PC-9 (cell line): ENCODE results near the gene PIRT. TPM values are rescaled to one million over a fixed set of nuclear protein-coding genes. Genes with fewer than 3 reads are reported as not detected.

Source experiments
- BruUV-seq: library from RNA; stranded (reverse); fragments of 400-500 nt; replicated peaks from 2 replicates; lab custom pipeline; 2021; lab: Mats Ljungman, UMichigan
- CTCF ChIA-PET: fragments of 300-600 bp; sonication (Branson Sonifier 250); formaldehyde crosslinking; loops from one replicate; lab custom pipeline; 2022; ENCODE audit warnings: antibody characterized with exemption; lab: Charles Lee
- POLR2A ChIA-PET: fragments of 300-600 bp; sonication (Branson Sonifier 250); formaldehyde crosslinking; loops from one replicate; lab custom pipeline; 2022; ENCODE audit warnings: antibody characterized with exemption; ENCODE audit not compliant: unreplicated experiment; lab: Charles Lee
- DNase-seq, 2 experiments: peaks; one replicate each; pipeline versions ENCODE4 v3.0.0 to v3.0.0-alpha.2; 2015 to 2022; ENCODE audit warnings: mixed read lengths in 1 of 2
- H2AFZ ChIP-seq: fragments of 200-600 bp; sonication (generic); 2 replicates; pipeline ENCODE4 v1.8.1; 2017; ENCODE audit warnings: antibody characterized with exemption
- H3F3A ChIP-seq: fragments of 200-600 bp; sonication (generic); 2 replicates; pipeline ENCODE4 v1.8.1; 2017; ENCODE audit warnings: antibody characterized with exemption, mild to moderate bottlenecking, low read depth; ENCODE audit not compliant: insufficient read depth
- H3K27ac ChIP-seq: fragments of 200-600 bp; sonication (generic); 2 replicates; pipeline ENCODE4 v1.6.1; 2016; ENCODE audit warnings: mixed run types
- H3K27me3 ChIP-seq: fragments of 200-600 bp; sonication (generic); 2 replicates; pipeline ENCODE4 v1.6.1; 2016; ENCODE audit warnings: low read depth, mixed run types; ENCODE audit not compliant: insufficient read depth
- H3K36me3 ChIP-seq: fragments of 200-600 bp; sonication (generic); 2 replicates; pipeline ENCODE4 v1.6.1; 2016; ENCODE audit warnings: low read depth, mixed run types
- H3K4me1 ChIP-seq: fragments of 200-600 bp; sonication (generic); replicated peaks from 2 replicates; pipeline ENCODE4 v1.6.1; 2016; ENCODE audit warnings: mixed run types; ENCODE audit not compliant: insufficient read depth
- H3K4me2 ChIP-seq: fragments of 200-600 bp; sonication (generic); 2 replicates; pipeline ENCODE4 v1.6.1; 2017; ENCODE audit warnings: mixed run types
- H3K4me3 ChIP-seq: fragments of 200-600 bp; sonication (generic); 2 replicates; pipeline ENCODE4 v1.6.1; 2016; ENCODE audit warnings: mixed run types
- H3K79me2 ChIP-seq: fragments of 200-600 bp; sonication (generic); 2 replicates; pipeline ENCODE4 v1.6.1; 2017; ENCODE audit warnings: low read depth, mixed run types
- H3K9me2 ChIP-seq: fragments of 200-600 bp; sonication (generic); 2 replicates; pipeline ENCODE4 v1.8.1; 2017; ENCODE audit warnings: mild to moderate bottlenecking; ENCODE audit not compliant: insufficient read depth
- H3K9me3 ChIP-seq: fragments of 200-600 bp; sonication (generic); 2 replicates; pipeline ENCODE4 v1.8.1; 2016; ENCODE audit warnings: low read depth; ENCODE audit not compliant: insufficient read depth
- H4K20me1 ChIP-seq: fragments of 200-600 bp; sonication (generic); 2 replicates; pipeline ENCODE4 v1.8.1; 2017; ENCODE audit not compliant: insufficient read depth
- EZH2 ChIP-seq: fragments of 200-600 bp; sonication (generic); IDR thresholded peaks from 2 replicates; pipeline ENCODE4 v1.8.0; 2017; ENCODE audit warnings: antibody characterized with exemption, low read depth
- intact Hi-C: fragments of 100-400 bp; cut with micrococcal nuclease; formaldehyde crosslinking; loops from one replicate; pipeline ENCODE4 v1.10.0; 2022; ENCODE audit not compliant: unreplicated experiment
- total RNA-seq: library from RNA; stranded (reverse); gene quantifications from 2 replicates; pipeline ENCODE4 v1.2.3, GENCODE V29; 2021
- TF ChIP-seq, protein P1 (sequence below): fragments of 200-600 bp; sonication (generic); conservative IDR thresholded peaks from 2 replicates; pipeline ENCODE4 v1.6.1; 2017; ENCODE audit warnings: mixed run types, antibody characterized with exemption, mild to moderate bottlenecking, moderate library complexity

PIRT gene
- total RNA-seq, 1 experiment from 2014 or later: not detected

DNA sequence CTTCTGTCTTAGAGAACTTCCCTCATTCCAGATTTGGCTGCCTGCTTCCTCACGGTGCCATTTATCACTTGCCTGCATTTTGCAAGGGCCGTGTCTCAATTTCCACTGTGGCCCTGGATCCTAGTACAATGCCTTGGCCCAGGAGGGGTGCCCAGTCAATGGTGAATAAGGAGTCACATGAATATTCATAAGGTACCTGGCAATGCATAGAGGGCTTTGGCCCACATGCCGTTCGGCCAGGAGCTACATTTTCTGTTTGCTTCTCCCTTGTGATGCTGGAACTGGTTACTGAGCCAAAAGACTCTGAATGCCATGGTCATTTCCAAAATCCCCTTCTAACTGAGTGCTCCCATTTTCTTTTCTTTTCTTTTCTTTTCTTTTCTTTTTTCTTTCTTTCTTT, 4.8 kb upstream of the PIRT start:
- H3K9me3 ChIP-seq: no peaks in the 10 kb centered on the region
- no peaks in the 10 kb centered on the region for H3F3A ChIP-seq
- no peaks in the 10 kb centered on the region for H3K4me1 ChIP-seq
- H2AFZ ChIP-seq: no peak overlapping the region
- POLR2A ChIA-PET: no interaction called here
- no peak overlapping the region for H3K4me2 ChIP-seq
- H3K36me3 ChIP-seq: no peaks in the 10 kb centered on the region
- no TSS peak for BruUV-seq
- H3K27ac ChIP-seq: no peak overlapping the region
- H3K4me3 ChIP-seq: no peak overlapping the region
- H3K9me2 ChIP-seq: no peaks in the 10 kb centered on the region
- no peaks in the 10 kb centered on the region for H3K79me2 ChIP-seq
- intact Hi-C loops: no loop called here
- CTCF ChIA-PET: interaction anchor here (0.7 kb wide), 1 partner anchor 226 kb away, joined by 6 read pairs; no protein-coding TSS in a partner anchor
- no peaks in the 10 kb centered on the region for H4K20me1 ChIP-seq
- peaks cover 12% of the 10 kb centered on the region; the same call in 1 of the 2 replicates for H3K27me3 ChIP-seq
- TF ChIP-seq EZH2: no peak
- TF ChIP-seq, protein P1, sequence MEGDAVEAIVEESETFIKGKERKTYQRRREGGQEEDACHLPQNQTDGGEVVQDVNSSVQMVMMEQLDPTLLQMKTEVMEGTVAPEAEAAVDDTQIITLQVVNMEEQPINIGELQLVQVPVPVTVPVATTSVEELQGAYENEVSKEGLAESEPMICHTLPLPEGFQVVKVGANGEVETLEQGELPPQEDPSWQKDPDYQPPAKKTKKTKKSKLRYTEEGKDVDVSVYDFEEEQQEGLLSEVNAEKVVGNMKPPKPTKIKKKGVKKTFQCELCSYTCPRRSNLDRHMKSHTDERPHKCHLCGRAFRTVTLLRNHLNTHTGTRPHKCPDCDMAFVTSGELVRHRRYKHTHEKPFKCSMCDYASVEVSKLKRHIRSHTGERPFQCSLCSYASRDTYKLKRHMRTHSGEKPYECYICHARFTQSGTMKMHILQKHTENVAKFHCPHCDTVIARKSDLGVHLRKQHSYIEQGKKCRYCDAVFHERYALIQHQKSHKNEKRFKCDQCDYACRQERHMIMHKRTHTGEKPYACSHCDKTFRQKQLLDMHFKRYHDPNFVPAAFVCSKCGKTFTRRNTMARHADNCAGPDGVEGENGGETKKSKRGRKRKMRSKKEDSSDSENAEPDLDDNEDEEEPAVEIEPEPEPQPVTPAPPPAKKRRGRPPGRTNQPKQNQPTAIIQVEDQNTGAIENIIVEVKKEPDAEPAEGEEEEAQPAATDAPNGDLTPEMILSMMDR: no peak
- DNase-seq: no peak

DNA sequence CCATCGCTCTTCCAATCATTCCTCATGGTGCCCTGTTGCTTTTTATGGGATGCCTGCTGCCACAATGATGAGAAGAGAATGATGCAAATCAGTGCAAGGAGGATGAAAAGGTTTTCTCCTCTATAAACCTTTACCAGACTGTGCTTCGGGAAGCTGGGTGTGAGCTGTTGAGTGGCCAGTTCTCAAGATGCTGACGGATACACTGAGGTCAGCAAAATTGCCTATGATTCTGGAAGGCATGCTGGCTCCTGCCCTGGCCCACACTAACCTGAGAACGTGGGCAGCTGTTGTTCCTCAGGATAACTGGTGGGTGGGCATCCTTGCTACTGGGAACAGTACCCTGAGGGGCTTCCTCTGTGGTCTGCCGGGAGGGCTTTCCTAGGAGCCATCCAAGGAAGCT, 795 bp upstream of the PIRT start:
- CTCF ChIA-PET: interaction anchor here (0.7 kb wide), 1 partner anchor 15 kb away, joined by 3 read pairs; no protein-coding TSS in a partner anchor
- H3F3A ChIP-seq: no peaks in the 10 kb centered on the region
- no peaks in the 10 kb centered on the region for H3K9me3 ChIP-seq
- no peaks in the 10 kb centered on the region for H3K4me1 ChIP-seq
- no TSS peak for BruUV-seq
- no peak overlapping the region for H3K27ac ChIP-seq
- no peaks in the 10 kb centered on the region for H3K36me3 ChIP-seq
- H3K9me2 ChIP-seq: no peaks in the 10 kb centered on the region
- no peaks in the 10 kb centered on the region for H4K20me1 ChIP-seq
- intact Hi-C loops: no loop called here
- H3K4me3 ChIP-seq: no peak overlapping the region
- peaks cover 35% of the 10 kb centered on the region for H3K27me3 ChIP-seq
- no peak overlapping the region for H3K4me2 ChIP-seq
- POLR2A ChIA-PET: no interaction called here
- no peak overlapping the region for H2AFZ ChIP-seq
- TF ChIP-seq, protein P1: no peak
- no peak for TF ChIP-seq EZH2
- no peak for DNase-seq
- no peaks in the 10 kb centered on the region for H3K79me2 ChIP-seq

GRCh38 chr17:10836966-10837590, 809 bp downstream of the PIRT start:
- ChIA-PET CTCF (no interaction called here), POLR2A (no interaction called here)
- intact Hi-C loops: no loop called here

More at GRCh38 chr17:10836966-10837590, 809 bp downstream of the PIRT start:
- BruUV-seq: no TSS peak
- no peaks in the 10 kb centered on the region for H3F3A ChIP-seq
- H3K36me3 ChIP-seq: no peaks in the 10 kb centered on the region
- no peak overlapping the region for H3K4me3 ChIP-seq
- DNase-seq: no peak
- H2AFZ ChIP-seq: no peak overlapping the region
- peaks cover 35% of the 10 kb centered on the region for H3K27me3 ChIP-seq
- H4K20me1 ChIP-seq: no peaks in the 10 kb centered on the region
- H3K79me2 ChIP-seq: no peaks in the 10 kb centered on the region
- H3K9me2 ChIP-seq: no peaks in the 10 kb centered on the region
- H3K4me2 ChIP-seq: no peak overlapping the region
- no peaks in the 10 kb centered on the region for H3K4me1 ChIP-seq
- H3K9me3 ChIP-seq: no peaks in the 10 kb centered on the region
- TF ChIP-seq, protein P1: no peak
- TF ChIP-seq EZH2: no peak
- H3K27ac ChIP-seq: no peak overlapping the region
